RWPE2 (cell line): ENCODE measurements around the gene CYP24A1.

Experiments
- ATAC-seq: fragments of 200-7000 bp; cut with Tn5 transposase; 3 replicates; pipeline ENCODE4 v1.9.1; 2021; ENCODE audit warnings: low read depth
- DNase-seq: peaks from one replicate; pipeline ENCODE4 v3.0.0-alpha.2; 2020; ENCODE audit warnings: low spot score
- H3K27ac ChIP-seq: fragments of 450-650 bp; 2 replicates; pipeline ENCODE4 v1.5.1; 2017; ENCODE audit warnings: mild to moderate bottlenecking; ENCODE audit not compliant: poor library complexity, severe bottlenecking
- H3K27me3 ChIP-seq: fragments of 250-450 bp; sonication (Bioruptor Pico); 2 replicates; pipeline ENCODE4 v1.5.1; 2021; ENCODE audit warnings: mild to moderate bottlenecking, moderate library complexity; ENCODE audit not compliant: insufficient read depth, poor library complexity, severe bottlenecking
- H3K36me3 ChIP-seq: fragments of 250-450 bp; sonication (Bioruptor Pico); 2 replicates; pipeline ENCODE4 v1.5.1; 2020; ENCODE audit warnings: low read depth, mild to moderate bottlenecking, moderate library complexity
- H3K4me1 ChIP-seq: fragments of 250-450 bp; sonication (Bioruptor Pico); 2 replicates; pipeline ENCODE4 v1.5.1; 2021; ENCODE audit warnings: mild to moderate bottlenecking, moderate library complexity; ENCODE audit not compliant: insufficient read depth, poor library complexity, severe bottlenecking
- H3K4me3 ChIP-seq: fragments of 250-450 bp; sonication (Bioruptor Pico); 2 replicates; pipeline ENCODE4 v1.5.1; 2021; ENCODE audit warnings: mild to moderate bottlenecking, moderate library complexity; ENCODE audit not compliant: severe bottlenecking
- H3K9me3 ChIP-seq: fragments of 250-450 bp; sonication (Bioruptor Pico); 2 replicates; pipeline ENCODE4 v1.5.1; 2021; ENCODE audit warnings: mild to moderate bottlenecking, moderate library complexity; ENCODE audit not compliant: severe bottlenecking
- TF ChIP-seq, protein P1 (sequence below): fragments of 450-650 bp; IDR thresholded peaks from one replicate; pipeline ENCODE4 v1.5.1; 2017; ENCODE audit warnings: mild to moderate bottlenecking, moderate library complexity; ENCODE audit not compliant: poor library complexity, severe bottlenecking

Gene CYP24A1

DNA sequence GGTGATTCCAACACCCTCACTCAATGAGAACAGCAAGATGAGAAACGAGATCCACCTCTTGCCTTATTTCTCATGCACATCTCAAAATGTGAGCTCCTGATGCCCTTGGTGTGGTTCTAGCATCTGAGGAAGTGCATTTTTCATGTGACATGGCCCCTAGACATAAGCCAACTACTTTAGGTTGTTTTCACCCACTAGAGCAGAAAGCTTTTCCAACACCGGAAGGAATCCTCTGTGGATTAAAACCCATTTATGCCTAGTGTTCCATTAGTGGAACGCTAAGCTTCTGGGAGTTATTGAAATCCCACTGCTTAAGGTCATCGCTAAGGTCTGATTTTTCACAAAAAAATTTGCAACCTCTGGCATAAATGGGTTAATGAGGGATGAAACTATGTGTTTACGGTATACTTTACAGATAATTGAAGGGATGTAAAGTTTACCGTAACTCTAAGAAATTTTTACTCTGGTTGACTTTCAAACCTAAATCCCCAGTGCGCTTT, 24.0 kb downstream of the CYP24A1 start:
- Histone ChIP-seq H3K27ac (peak overlapping the region; percentile 9), H3K9me3 (no peaks in the 10 kb centered on the region), H3K4me3 (no peak overlapping the region), H3K27me3 (no peaks in the 10 kb centered on the region), H3K4me1 (peaks cover 23% of the 10 kb centered on the region), H3K36me3 (no peaks in the 10 kb centered on the region)
- TF ChIP-seq, protein P1, sequence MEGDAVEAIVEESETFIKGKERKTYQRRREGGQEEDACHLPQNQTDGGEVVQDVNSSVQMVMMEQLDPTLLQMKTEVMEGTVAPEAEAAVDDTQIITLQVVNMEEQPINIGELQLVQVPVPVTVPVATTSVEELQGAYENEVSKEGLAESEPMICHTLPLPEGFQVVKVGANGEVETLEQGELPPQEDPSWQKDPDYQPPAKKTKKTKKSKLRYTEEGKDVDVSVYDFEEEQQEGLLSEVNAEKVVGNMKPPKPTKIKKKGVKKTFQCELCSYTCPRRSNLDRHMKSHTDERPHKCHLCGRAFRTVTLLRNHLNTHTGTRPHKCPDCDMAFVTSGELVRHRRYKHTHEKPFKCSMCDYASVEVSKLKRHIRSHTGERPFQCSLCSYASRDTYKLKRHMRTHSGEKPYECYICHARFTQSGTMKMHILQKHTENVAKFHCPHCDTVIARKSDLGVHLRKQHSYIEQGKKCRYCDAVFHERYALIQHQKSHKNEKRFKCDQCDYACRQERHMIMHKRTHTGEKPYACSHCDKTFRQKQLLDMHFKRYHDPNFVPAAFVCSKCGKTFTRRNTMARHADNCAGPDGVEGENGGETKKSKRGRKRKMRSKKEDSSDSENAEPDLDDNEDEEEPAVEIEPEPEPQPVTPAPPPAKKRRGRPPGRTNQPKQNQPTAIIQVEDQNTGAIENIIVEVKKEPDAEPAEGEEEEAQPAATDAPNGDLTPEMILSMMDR: no peak
- DNase-seq: no peak
- ATAC-seq: no peak

DNA sequence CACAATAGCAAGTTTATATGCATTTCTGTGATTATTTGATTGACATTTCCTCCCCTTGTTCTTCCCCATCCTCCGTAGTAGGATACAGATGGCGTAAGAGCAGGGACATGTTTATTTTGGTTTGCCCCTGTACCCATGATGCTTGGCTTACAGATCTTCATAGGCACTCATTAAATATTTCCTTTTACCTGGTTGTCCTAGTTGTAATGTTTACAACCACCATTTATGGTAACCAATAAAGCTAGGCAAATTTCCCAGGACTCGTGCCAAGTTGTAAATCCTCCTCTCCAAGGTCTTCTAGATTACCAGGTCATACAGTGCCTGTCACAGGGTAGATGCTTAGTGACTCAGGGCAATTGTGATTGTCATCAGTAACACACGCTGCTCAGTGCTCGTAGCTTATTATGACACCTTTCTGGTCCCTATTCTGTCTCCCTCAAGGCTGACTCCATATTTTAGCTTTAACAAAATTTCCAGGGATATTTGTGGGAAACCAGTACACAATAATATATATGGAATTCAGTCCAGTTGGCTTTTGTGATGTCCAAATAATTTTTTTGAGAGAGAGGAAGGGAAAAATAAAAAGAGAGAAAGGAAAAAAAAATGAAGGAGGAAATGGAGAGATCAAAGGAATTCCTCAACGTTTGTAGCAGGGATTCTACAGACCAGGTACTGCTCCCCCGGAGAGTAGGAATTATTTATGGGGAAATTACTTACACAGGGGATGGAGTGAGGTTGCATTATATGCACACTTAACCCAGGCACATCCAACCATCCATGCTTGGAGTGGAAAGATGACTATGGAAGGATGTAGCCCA, 24.6 kb downstream of the CYP24A1 start:
- DNase-seq: no peak
- peak; percentile 80 for ATAC-seq
- peak overlapping the region; percentile 9 for H3K27ac ChIP-seq

DNA sequence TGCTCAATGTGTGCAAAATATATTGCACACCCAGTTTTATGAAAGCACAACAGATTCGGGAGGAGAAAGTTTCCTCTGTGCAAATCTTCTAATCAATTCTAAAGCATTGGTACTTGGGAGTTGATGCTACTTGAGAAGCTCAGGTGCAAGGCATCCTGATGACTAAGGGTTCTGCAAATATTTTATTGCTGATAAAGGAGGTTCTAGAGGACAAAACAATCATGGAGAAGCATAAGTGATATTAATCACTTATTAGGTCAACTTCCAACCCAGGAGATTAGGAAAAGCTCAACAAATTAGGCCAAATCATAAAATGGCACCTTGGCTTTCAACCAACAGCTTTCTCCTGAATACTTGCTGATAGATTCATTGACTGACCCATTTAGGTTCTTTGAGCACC, 27.1 kb downstream of the CYP24A1 start:
- peaks cover 1% of the 10 kb centered on the region for H3K9me3 ChIP-seq
- ATAC-seq (no peak), DNase-seq (no peak)
- H3K36me3 ChIP-seq: no peaks in the 10 kb centered on the region
- no peak overlapping the region for H3K4me3 ChIP-seq
- H3K27ac ChIP-seq: no peak overlapping the region
- H3K4me1 ChIP-seq: peaks cover 16% of the 10 kb centered on the region
- TF ChIP-seq, protein P1: no peak
- H3K27me3 ChIP-seq: no peaks in the 10 kb centered on the region

More for the DNA sequence above, 24.6 kb downstream of the CYP24A1 start:
- Histone ChIP-seq H3K9me3 (no peaks in the 10 kb centered on the region), H3K4me3 (no peak overlapping the region), H3K27me3 (no peaks in the 10 kb centered on the region), H3K36me3 (no peaks in the 10 kb centered on the region), H3K4me1 (peaks cover 23% of the 10 kb centered on the region)
- TF ChIP-seq, protein P1: no peak

DNA sequence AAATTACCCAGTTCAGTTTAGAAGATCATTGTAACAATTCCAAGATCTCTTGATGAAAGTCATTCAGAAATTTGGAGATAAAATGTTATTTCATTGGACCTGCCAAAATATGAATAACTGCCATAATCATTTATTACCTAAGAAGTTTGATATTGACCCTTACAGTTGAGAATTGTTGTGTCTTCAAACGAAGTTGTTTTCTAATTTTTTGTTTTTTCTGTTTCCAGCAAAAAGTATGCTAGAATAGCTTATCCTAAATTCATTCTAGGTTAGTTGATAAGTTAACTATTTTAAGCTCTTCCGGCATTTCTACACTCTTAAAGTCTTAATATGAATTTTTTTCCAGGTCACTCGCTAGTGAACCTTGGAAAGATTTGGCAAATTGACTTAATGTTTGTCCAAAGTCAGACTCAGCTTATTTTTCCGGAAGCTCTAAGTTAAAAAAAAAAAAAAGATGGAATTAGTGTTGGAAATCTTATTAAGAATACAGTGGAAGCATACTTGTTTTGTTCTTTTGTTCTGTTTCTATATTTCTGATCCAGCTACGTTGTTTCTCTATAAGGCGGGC, 28.9 kb downstream of the CYP24A1 start:
- peaks cover 5% of the 10 kb centered on the region for H3K9me3 ChIP-seq
- TF ChIP-seq, protein P1: no peak
- H3K27me3 ChIP-seq: no peaks in the 10 kb centered on the region
- H3K4me3 ChIP-seq: no peak overlapping the region
- ATAC-seq (no peak), DNase-seq (no peak)
- no peaks in the 10 kb centered on the region for H3K36me3 ChIP-seq
- H3K4me1 ChIP-seq: peaks cover 31% of the 10 kb centered on the region
- no peak overlapping the region for H3K27ac ChIP-seq
